SK-N-SH treated with all-trans-retinoic acid at 6 μM for 48 hours (cell line): ENCODE data around the gene KHDRBS2.

Source experiments
- ZC3H10 ChIP-seq: fragments of 250-450 bp; sonication (Bioruptor Pico); IDR thresholded peaks from 2 replicates; pipeline ENCODE4 v1.5.1; 2021; ENCODE audit warnings: mild to moderate bottlenecking, moderate library complexity
- ZFP3 ChIP-seq: fragments of 250-450 bp; sonication (Bioruptor Pico); IDR thresholded peaks from 2 replicates; pipeline ENCODE4 v1.5.0; 2020; ENCODE audit warnings: mild to moderate bottlenecking, moderate library complexity
- ZNF8 ChIP-seq: fragments of 450-650 bp; formaldehyde crosslinking; IDR thresholded peaks from 2 replicates; pipeline ENCODE4 v1.5.0; 2020; ENCODE audit warnings: mild to moderate bottlenecking, moderate library complexity

DNA sequence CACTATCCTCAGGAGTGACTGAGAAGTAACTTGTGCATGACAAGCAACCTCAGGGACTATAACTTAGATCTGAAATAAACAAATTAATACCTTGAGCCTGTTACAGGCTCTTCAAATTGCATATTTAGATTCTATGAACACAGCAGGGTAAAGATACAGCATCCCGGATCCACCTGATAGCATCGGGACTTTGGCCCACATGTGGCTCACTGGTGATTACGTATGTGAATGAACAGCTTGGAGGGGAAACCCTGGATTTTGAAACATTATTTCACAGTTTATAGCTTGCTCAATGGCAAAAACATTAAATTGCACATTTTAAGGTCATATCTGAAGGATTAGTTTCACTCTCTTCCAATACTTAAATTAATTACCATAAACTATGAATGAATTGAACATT is 133.2 kb downstream of the KHDRBS2 start:
- no peak for TF ChIP-seq ZNF8 (CRISPR knock-in tag)
- no peak for TF ChIP-seq ZC3H10 (CRISPR knock-in tag)
- no peak for TF ChIP-seq ZFP3 (CRISPR knock-in tag)
